ENCODE measurements around the gene SLAMF8.
A peak's percentile ranks its signal among the peaks of the same experiment; 100 is the strongest.

SLAMF8 gene

GRCh38 chr1:159826441-159827101 lies at the start of gene SLAMF8:
Gene SLAMF8, plus strand, starts transcription at chr1:159826873. Its CDS starts 26 bp downstream, at chr1:159826899.
- DNase-seq (ENCODE audit: low read depth) = no peak
- Histone ChIP-seq H3K36me3 (ENCODE audit: control insufficient read depth, insufficient read depth, low read length, severe bottlenecking) (no peaks in the 10 kb centered on the region), H3K27me3 (replicated peaks; ENCODE audit: control insufficient read depth, insufficient read depth, low read length) (peaks cover 17% of the 10 kb centered on the region)

GRCh38 chr1:159778266-159778665 lies 48.4 kb upstream of the SLAMF8 start:
- Histone ChIP-seq H3K27me3 (replicated peaks; ENCODE audit: control insufficient read depth, insufficient read depth, low read length) (peaks cover 9% of the 10 kb centered on the region), H3K9ac (ENCODE audit: low read length) (no peak overlapping the region), H3K4me3 (ENCODE audit: low read length) (no peak overlapping the region), H3K36me3 (ENCODE audit: control insufficient read depth, insufficient read depth, low read length, severe bottlenecking) (no peaks in the 10 kb centered on the region), H3K4me1 (ENCODE audit: control insufficient read depth, insufficient read depth, low read length) (peaks cover 19% of the 10 kb centered on the region), H3K9me3 (ENCODE audit: control insufficient read depth, low read length) (peaks cover 5% of the 10 kb centered on the region)
- no peak for DNase-seq (ENCODE audit: low read depth)

More at GRCh38 chr1:159826441-159827101, at the start of gene SLAMF8:
- Histone ChIP-seq H3K9ac (ENCODE audit: low read length) (no peak within 1 kb of the TSS), H3K9me3 (ENCODE audit: control insufficient read depth, low read length) (no peaks in the 10 kb centered on the region), H3K4me1 (ENCODE audit: control insufficient read depth, insufficient read depth, low read length) (peaks cover 15% of the 10 kb centered on the region), H3K4me3 (ENCODE audit: low read length) (no peak within 1 kb of the TSS)

GRCh38 chr1:159779403-159779851 lies 47.2 kb upstream of the SLAMF8 start:
- peak; percentile 51 for DNase-seq (ENCODE audit: low read depth)
- H3K36me3 ChIP-seq (ENCODE audit: control insufficient read depth, insufficient read depth, low read length, severe bottlenecking) = no peaks in the 10 kb centered on the region
- H3K27me3 ChIP-seq (replicated peaks; ENCODE audit: control insufficient read depth, insufficient read depth, low read length) = no peaks in the 10 kb centered on the region
- peak overlapping the region; percentile 73 for H3K9ac ChIP-seq (ENCODE audit: low read length)
- peaks cover 19% of the 10 kb centered on the region for H3K4me1 ChIP-seq (ENCODE audit: control insufficient read depth, insufficient read depth, low read length)
- peaks cover 5% of the 10 kb centered on the region for H3K9me3 ChIP-seq (ENCODE audit: control insufficient read depth, low read length)
- H3K4me3 ChIP-seq (ENCODE audit: low read length) = no peak overlapping the region

GRCh38 chr1:159780583-159781582 lies 45.8 kb upstream of the SLAMF8 start, which contains the start of gene DUSP23:
Gene DUSP23, plus strand, starts transcription at chr1:159780962. Its CDS starts 139 bp downstream, at chr1:159781101.
- Histone ChIP-seq H3K9me3 (ENCODE audit: control insufficient read depth, low read length) (peaks cover 5% of the 10 kb centered on the region), H3K9ac (ENCODE audit: low read length) (peak within 1 kb of the TSS; percentile 82), H3K36me3 (ENCODE audit: control insufficient read depth, insufficient read depth, low read length, severe bottlenecking) (no peaks in the 10 kb centered on the region), H3K4me3 (ENCODE audit: low read length) (peak within 1 kb of the TSS; percentile 88), H3K27me3 (replicated peaks; ENCODE audit: control insufficient read depth, insufficient read depth, low read length) (no peaks in the 10 kb centered on the region), H3K4me1 (ENCODE audit: control insufficient read depth, insufficient read depth, low read length) (peaks cover 19% of the 10 kb centered on the region)
- DNase-seq (ENCODE audit: low read depth) = peak; percentile 99

GRCh38 chr1:159781992-159782391 lies 44.7 kb upstream of the SLAMF8 start:
- H3K9ac ChIP-seq (ENCODE audit: low read length) = peak overlapping the region; percentile 82
- H3K9me3 ChIP-seq (ENCODE audit: control insufficient read depth, low read length) = no peaks in the 10 kb centered on the region
- peaks cover 25% of the 10 kb centered on the region for H3K4me1 ChIP-seq (ENCODE audit: control insufficient read depth, insufficient read depth, low read length)
- H3K27me3 ChIP-seq (replicated peaks; ENCODE audit: control insufficient read depth, insufficient read depth, low read length) = no peaks in the 10 kb centered on the region
- H3K36me3 ChIP-seq (ENCODE audit: control insufficient read depth, insufficient read depth, low read length, severe bottlenecking) = no peaks in the 10 kb centered on the region
- DNase-seq (ENCODE audit: low read depth) = no peak
- H3K4me3 ChIP-seq (ENCODE audit: low read length) = peak overlapping the region; percentile 88

GRCh38 chr1:159783724-159784123 lies 42.9 kb upstream of the SLAMF8 start:
- Histone ChIP-seq H3K4me3 (ENCODE audit: low read length) (no peak overlapping the region), H3K9me3 (ENCODE audit: control insufficient read depth, low read length) (no peaks in the 10 kb centered on the region), H3K36me3 (ENCODE audit: control insufficient read depth, insufficient read depth, low read length, severe bottlenecking) (no peaks in the 10 kb centered on the region), H3K27me3 (replicated peaks; ENCODE audit: control insufficient read depth, insufficient read depth, low read length) (no peaks in the 10 kb centered on the region), H3K4me1 (ENCODE audit: control insufficient read depth, insufficient read depth, low read length) (peaks cover 28% of the 10 kb centered on the region), H3K9ac (ENCODE audit: low read length) (no peak overlapping the region)
- no peak for DNase-seq (ENCODE audit: low read depth)

GRCh38 chr1:159786465-159786864 lies 40.2 kb upstream of the SLAMF8 start:
- Histone ChIP-seq H3K36me3 (ENCODE audit: control insufficient read depth, insufficient read depth, low read length, severe bottlenecking) (no peaks in the 10 kb centered on the region), H3K4me3 (ENCODE audit: low read length) (no peak overlapping the region)
- DNase-seq (ENCODE audit: low read depth) = no peak

GRCh38 chr1:159786966-159787365 lies 39.7 kb upstream of the SLAMF8 start:
- Histone ChIP-seq H3K4me1 (ENCODE audit: control insufficient read depth, insufficient read depth, low read length) (peaks cover 10% of the 10 kb centered on the region), H3K36me3 (ENCODE audit: control insufficient read depth, insufficient read depth, low read length, severe bottlenecking) (no peaks in the 10 kb centered on the region), H3K4me3 (ENCODE audit: low read length) (no peak overlapping the region), H3K9me3 (ENCODE audit: control insufficient read depth, low read length) (no peaks in the 10 kb centered on the region), H3K9ac (ENCODE audit: low read length) (no peak overlapping the region), H3K27me3 (replicated peaks; ENCODE audit: control insufficient read depth, insufficient read depth, low read length) (no peaks in the 10 kb centered on the region)
- DNase-seq (ENCODE audit: low read depth) = peak; percentile 36

More at GRCh38 chr1:159786465-159786864, 40.2 kb upstream of the SLAMF8 start:
- H3K27me3 ChIP-seq (replicated peaks; ENCODE audit: control insufficient read depth, insufficient read depth, low read length) = no peaks in the 10 kb centered on the region
- peaks cover 13% of the 10 kb centered on the region for H3K4me1 ChIP-seq (ENCODE audit: control insufficient read depth, insufficient read depth, low read length)
- H3K9me3 ChIP-seq (ENCODE audit: control insufficient read depth, low read length) = no peaks in the 10 kb centered on the region
- no peak overlapping the region for H3K9ac ChIP-seq (ENCODE audit: low read length)

GRCh38 chr1:159790237-159790917 lies 36.3 kb upstream of the SLAMF8 start:
- peaks cover 10% of the 10 kb centered on the region for H3K4me1 ChIP-seq (ENCODE audit: control insufficient read depth, insufficient read depth, low read length)
- peak; percentile 62 for DNase-seq (ENCODE audit: low read depth)
- no peak overlapping the region for H3K9ac ChIP-seq (ENCODE audit: low read length)
- no peaks in the 10 kb centered on the region for H3K9me3 ChIP-seq (ENCODE audit: control insufficient read depth, low read length)
- H3K4me3 ChIP-seq (ENCODE audit: low read length) = no peak overlapping the region
- peaks cover 10% of the 10 kb centered on the region for H3K27me3 ChIP-seq (replicated peaks; ENCODE audit: control insufficient read depth, insufficient read depth, low read length)
- H3K36me3 ChIP-seq (ENCODE audit: control insufficient read depth, insufficient read depth, low read length, severe bottlenecking) = no peaks in the 10 kb centered on the region

GRCh38 chr1:159791031-159791430 lies 35.6 kb upstream of the SLAMF8 start:
- H3K4me1 ChIP-seq (ENCODE audit: control insufficient read depth, insufficient read depth, low read length) = peaks cover 10% of the 10 kb centered on the region
- no peak for DNase-seq (ENCODE audit: low read depth)
- no peaks in the 10 kb centered on the region for H3K9me3 ChIP-seq (ENCODE audit: control insufficient read depth, low read length)
- no peaks in the 10 kb centered on the region for H3K36me3 ChIP-seq (ENCODE audit: control insufficient read depth, insufficient read depth, low read length, severe bottlenecking)
- peaks cover 15% of the 10 kb centered on the region for H3K27me3 ChIP-seq (replicated peaks; ENCODE audit: control insufficient read depth, insufficient read depth, low read length)
- no peak overlapping the region for H3K4me3 ChIP-seq (ENCODE audit: low read length)
- no peak overlapping the region for H3K9ac ChIP-seq (ENCODE audit: low read length)

Data from adipocyte (in vitro differentiated cells).